SK-N-SH (cell line): ENCODE measurements around the gene SLC9C1. TPM values are rescaled to one million over a fixed set of nuclear protein-coding genes. Genes with fewer than 3 reads are reported as not detected.

Source experiments
- CHD2 ChIP-seq: fragments of 150-350 bp; IDR thresholded peaks from 2 replicates; pipeline ENCODE4 v1.6.1; 2018; ENCODE audit warnings: low read length; ENCODE audit not compliant: partially characterized antibody
- ELF1 ChIP-seq: IDR thresholded peaks from 2 replicates; pipeline ENCODE4 v1.4.0; 2012
- EP300 ChIP-seq, 2 experiments: IDR thresholded peaks; 2 replicates each; pipeline versions ENCODE4 v1.4.0 to v1.6.1; 2012; ENCODE audit warnings: borderline replicate concordance in 1 of 2, low read depth in 1 of 2, low read length in 1 of 2
- EZH2phosphoT487 ChIP-seq: fragments of 200-600 bp; sonication (generic); IDR thresholded peaks from 2 replicates; pipeline ENCODE4 v1.6.1; 2017; ENCODE audit warnings: low read depth, mixed run types, mild to moderate bottlenecking, antibody characterized with exemption, moderate library complexity, borderline replicate concordance
- FOSL2 ChIP-seq: IDR thresholded peaks from 2 replicates; pipeline ENCODE4 v1.4.0; 2012; ENCODE audit warnings: low read depth, mild to moderate bottlenecking, moderate library complexity, borderline replicate concordance
- FOXJ3 ChIP-seq: sonication (generic); formaldehyde crosslinking; IDR thresholded peaks from 2 replicates; pipeline ENCODE4 v1.5.1; 2020; ENCODE audit warnings: mild to moderate bottlenecking, missing genetic modification reagents
- FOXM1 ChIP-seq: IDR thresholded peaks from 2 replicates; pipeline ENCODE4 v1.4.0; 2012; ENCODE audit warnings: low read depth, mild to moderate bottlenecking
- GATA2 ChIP-seq: sonication (generic); formaldehyde crosslinking; IDR thresholded peaks from 2 replicates; pipeline ENCODE4 v1.5.0; 2020; ENCODE audit warnings: mild to moderate bottlenecking, missing genetic modification reagents
- JUND ChIP-seq: IDR thresholded peaks from 2 replicates; pipeline ENCODE4 v1.4.0; 2012
- MEF2A ChIP-seq: IDR thresholded peaks from 2 replicates; pipeline ENCODE4 v1.4.0; 2012; ENCODE audit warnings: low read depth, borderline replicate concordance
- MXI1 ChIP-seq: IDR thresholded peaks from 2 replicates; pipeline ENCODE4 v1.6.1; 2012; ENCODE audit warnings: mild to moderate bottlenecking, low read depth, low read length, improper control_type of control experiment
- NFIC ChIP-seq: IDR thresholded peaks from 2 replicates; pipeline ENCODE4 v1.4.0; 2012; ENCODE audit warnings: borderline replicate concordance
- NRF1 ChIP-seq: IDR thresholded peaks from 2 replicates; pipeline ENCODE4 v1.6.1; 2012; ENCODE audit warnings: low read depth, mild to moderate bottlenecking, low read length
- POLR2AphosphoS5 ChIP-seq: IDR thresholded peaks from 2 replicates; pipeline ENCODE4 v1.6.1; 2012; ENCODE audit warnings: low read depth, low read length
- RAD21 ChIP-seq: IDR thresholded peaks from 2 replicates; pipeline ENCODE4 v1.6.1; 2012; ENCODE audit warnings: mild to moderate bottlenecking, low read length
- RCOR1 ChIP-seq: fragments of 150-350 bp; IDR thresholded peaks from 2 replicates; pipeline ENCODE4 v1.6.1; 2017; ENCODE audit warnings: antibody characterized with exemption, low read length
- RFX5 ChIP-seq: IDR thresholded peaks from 2 replicates; pipeline ENCODE4 v1.6.1; 2012; ENCODE audit warnings: mild to moderate bottlenecking, improper control_type of control experiment, low read length
- SIN3A ChIP-seq: IDR thresholded peaks from 2 replicates; pipeline ENCODE4 v1.6.1; 2012; ENCODE audit warnings: low read depth, mild to moderate bottlenecking, low read length, moderate library complexity, borderline replicate concordance
- SMC3 ChIP-seq: IDR thresholded peaks from 2 replicates; pipeline ENCODE4 v1.6.1; 2012; ENCODE audit warnings: low read depth, low read length, improper control_type of control experiment
- TAF1 ChIP-seq: IDR thresholded peaks from 2 replicates; pipeline ENCODE4 v1.6.1; 2012; ENCODE audit warnings: low read depth, mild to moderate bottlenecking, low read length, moderate library complexity, borderline replicate concordance
- TCF12 ChIP-seq: IDR thresholded peaks from 2 replicates; pipeline ENCODE4 v1.4.0; 2012
- TEAD4 ChIP-seq: IDR thresholded peaks from 2 replicates; pipeline ENCODE4 v1.4.0; 2012; ENCODE audit warnings: mild to moderate bottlenecking, borderline replicate concordance; ENCODE audit not compliant: insufficient read depth
- YY1 ChIP-seq: IDR thresholded peaks from 2 replicates; pipeline ENCODE4 v1.4.0; 2012; ENCODE audit warnings: low read depth, mild to moderate bottlenecking
- polyA plus RNA-seq, 3 experiments: library from polyadenylated mRNA; depleted of rRNA; stranded (reverse); fragments of >200 nt; gene quantifications; 2 replicates each; pipeline ENCODE4 v1.2.3, GENCODE V29; 2012
- TF ChIP-seq, protein P1 (sequence below): fragments of 150-350 bp; IDR thresholded peaks from 2 replicates; pipeline ENCODE4 v1.6.1; 2017; ENCODE audit warnings: antibody characterized with exemption, low read length, low read depth, borderline replicate concordance
- TF ChIP-seq, protein P2 (sequence below): IDR thresholded peaks from 2 replicates; pipeline ENCODE4 v1.4.0; 2012; ENCODE audit warnings: low read depth, borderline replicate concordance
- TF ChIP-seq, protein P3 (sequence below): IDR thresholded peaks from 2 replicates; pipeline ENCODE4 v1.4.0; 2012; ENCODE audit warnings: low read depth, borderline replicate concordance
- TF ChIP-seq, protein P4 (sequence below): IDR thresholded peaks from 2 replicates; pipeline ENCODE4 v1.4.0; 2012; ENCODE audit warnings: low read depth
- TF ChIP-seq, protein P5 (sequence below): fragments of 200-600 bp; sonication (generic); IDR thresholded peaks from 2 replicates; pipeline ENCODE4 v1.6.1; 2017; ENCODE audit warnings: antibody characterized with exemption, mild to moderate bottlenecking, moderate library complexity

The SLC9C1 gene
- polyA plus RNA-seq, 1 of the 3 experiments (the other 2 are of a cell fraction): not detected

DNA sequence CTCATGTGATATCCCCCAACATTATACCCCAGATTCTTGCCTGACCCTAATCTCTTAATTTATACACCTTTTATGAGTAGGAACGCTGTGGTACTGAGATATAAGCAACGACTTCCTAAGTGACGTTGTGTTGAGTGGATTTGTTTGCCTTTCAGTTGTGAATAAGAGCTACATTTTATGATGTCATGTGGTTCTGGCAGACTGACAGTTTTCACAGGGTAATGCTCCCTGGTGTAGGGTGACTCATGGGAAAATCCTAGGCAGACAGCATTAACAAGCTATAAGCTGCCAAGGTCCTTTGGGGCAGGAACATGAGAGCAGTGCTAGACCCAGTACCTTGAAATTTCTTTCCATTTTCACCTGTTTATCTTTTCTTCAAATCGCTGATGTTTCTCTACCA is 196.6 kb downstream of the SLC9C1 start (continued):
- TF ChIP-seq, protein P1, sequence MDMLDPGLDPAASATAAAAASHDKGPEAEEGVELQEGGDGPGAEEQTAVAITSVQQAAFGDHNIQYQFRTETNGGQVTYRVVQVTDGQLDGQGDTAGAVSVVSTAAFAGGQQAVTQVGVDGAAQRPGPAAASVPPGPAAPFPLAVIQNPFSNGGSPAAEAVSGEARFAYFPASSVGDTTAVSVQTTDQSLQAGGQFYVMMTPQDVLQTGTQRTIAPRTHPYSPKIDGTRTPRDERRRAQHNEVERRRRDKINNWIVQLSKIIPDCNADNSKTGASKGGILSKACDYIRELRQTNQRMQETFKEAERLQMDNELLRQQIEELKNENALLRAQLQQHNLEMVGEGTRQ: no peak
- no peak for TF ChIP-seq TAF1
- no peak for TF ChIP-seq SMC3
- TF ChIP-seq RAD21: no peak
- no peak for TF ChIP-seq FOXJ3
- TF ChIP-seq TCF12: peak; percentile 67
- peak in 1 of 2 experiments; percentile 49; a peak in 1 of 4 replicates for TF ChIP-seq EP300 (IDR thresholded peaks at IDR 0.05; ENCODE audit: borderline replicate concordance in 1 of 2, low read depth in 1 of 2, low read length in 1 of 2)
- peak; percentile 91 for TF ChIP-seq NFIC
- no peak for TF ChIP-seq EZH2phosphoT487
- TF ChIP-seq MXI1: no peak
- TF ChIP-seq TEAD4: 0 out of 2 replicates have a peak, but pooled peaks have one; percentile 30
- no peak for TF ChIP-seq CHD2
- TF ChIP-seq, protein P2, sequence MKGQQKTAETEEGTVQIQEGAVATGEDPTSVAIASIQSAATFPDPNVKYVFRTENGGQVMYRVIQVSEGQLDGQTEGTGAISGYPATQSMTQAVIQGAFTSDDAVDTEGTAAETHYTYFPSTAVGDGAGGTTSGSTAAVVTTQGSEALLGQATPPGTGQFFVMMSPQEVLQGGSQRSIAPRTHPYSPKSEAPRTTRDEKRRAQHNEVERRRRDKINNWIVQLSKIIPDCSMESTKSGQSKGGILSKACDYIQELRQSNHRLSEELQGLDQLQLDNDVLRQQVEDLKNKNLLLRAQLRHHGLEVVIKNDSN: no peak
- TF ChIP-seq NRF1: no peak
- no peak for TF ChIP-seq MEF2A
- TF ChIP-seq, protein P3, sequence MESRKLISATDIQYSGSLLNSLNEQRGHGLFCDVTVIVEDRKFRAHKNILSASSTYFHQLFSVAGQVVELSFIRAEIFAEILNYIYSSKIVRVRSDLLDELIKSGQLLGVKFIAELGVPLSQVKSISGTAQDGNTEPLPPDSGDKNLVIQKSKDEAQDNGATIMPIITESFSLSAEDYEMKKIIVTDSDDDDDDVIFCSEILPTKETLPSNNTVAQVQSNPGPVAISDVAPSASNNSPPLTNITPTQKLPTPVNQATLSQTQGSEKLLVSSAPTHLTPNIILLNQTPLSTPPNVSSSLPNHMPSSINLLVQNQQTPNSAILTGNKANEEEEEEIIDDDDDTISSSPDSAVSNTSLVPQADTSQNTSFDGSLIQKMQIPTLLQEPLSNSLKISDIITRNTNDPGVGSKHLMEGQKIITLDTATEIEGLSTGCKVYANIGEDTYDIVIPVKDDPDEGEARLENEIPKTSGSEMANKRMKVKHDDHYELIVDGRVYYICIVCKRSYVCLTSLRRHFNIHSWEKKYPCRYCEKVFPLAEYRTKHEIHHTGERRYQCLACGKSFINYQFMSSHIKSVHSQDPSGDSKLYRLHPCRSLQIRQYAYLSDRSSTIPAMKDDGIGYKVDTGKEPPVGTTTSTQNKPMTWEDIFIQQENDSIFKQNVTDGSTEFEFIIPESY: no peak
- TF ChIP-seq GATA2 (CRISPR knock-in tag): no peak
- no peak for TF ChIP-seq YY1
- TF ChIP-seq, protein P4, sequence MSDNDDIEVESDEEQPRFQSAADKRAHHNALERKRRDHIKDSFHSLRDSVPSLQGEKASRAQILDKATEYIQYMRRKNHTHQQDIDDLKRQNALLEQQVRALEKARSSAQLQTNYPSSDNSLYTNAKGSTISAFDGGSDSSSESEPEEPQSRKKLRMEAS: peak; percentile 58; the same call in 1 of the 2 replicates
- TF ChIP-seq RFX5: no peak
- TF ChIP-seq JUND: peak; percentile 84
- TF ChIP-seq RCOR1: no peak
- peak; percentile 91 for TF ChIP-seq FOSL2
- no peak for TF ChIP-seq ELF1
- no peak; the same call in 1 of the 2 replicates for TF ChIP-seq SIN3A
- no peak for TF ChIP-seq FOXM1
- no peak for TF ChIP-seq POLR2AphosphoS5
- TF ChIP-seq, protein P5, sequence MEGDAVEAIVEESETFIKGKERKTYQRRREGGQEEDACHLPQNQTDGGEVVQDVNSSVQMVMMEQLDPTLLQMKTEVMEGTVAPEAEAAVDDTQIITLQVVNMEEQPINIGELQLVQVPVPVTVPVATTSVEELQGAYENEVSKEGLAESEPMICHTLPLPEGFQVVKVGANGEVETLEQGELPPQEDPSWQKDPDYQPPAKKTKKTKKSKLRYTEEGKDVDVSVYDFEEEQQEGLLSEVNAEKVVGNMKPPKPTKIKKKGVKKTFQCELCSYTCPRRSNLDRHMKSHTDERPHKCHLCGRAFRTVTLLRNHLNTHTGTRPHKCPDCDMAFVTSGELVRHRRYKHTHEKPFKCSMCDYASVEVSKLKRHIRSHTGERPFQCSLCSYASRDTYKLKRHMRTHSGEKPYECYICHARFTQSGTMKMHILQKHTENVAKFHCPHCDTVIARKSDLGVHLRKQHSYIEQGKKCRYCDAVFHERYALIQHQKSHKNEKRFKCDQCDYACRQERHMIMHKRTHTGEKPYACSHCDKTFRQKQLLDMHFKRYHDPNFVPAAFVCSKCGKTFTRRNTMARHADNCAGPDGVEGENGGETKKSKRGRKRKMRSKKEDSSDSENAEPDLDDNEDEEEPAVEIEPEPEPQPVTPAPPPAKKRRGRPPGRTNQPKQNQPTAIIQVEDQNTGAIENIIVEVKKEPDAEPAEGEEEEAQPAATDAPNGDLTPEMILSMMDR: no peak
